Keratinocyte (primary cell): ENCODE data around the gene MET.

Experiments used
- EZH2 ChIP-seq: IDR thresholded peaks from one replicate; pipeline ENCODE4 v1.6.1; 2012; ENCODE audit warnings: inconsistent platforms, mild to moderate bottlenecking, low read length, moderate library complexity
- TF ChIP-seq, protein P1 (sequence below), 3 experiments: IDR thresholded peaks in 1 of 3; conservative IDR thresholded peaks in 1 of 3; optimal IDR thresholded peaks in 1 of 3; 2 replicates in 2 of 3; 3 replicates in 1 of 3; pipeline versions ENCODE3 to v1.5.1; 2011; ENCODE audit warnings: low read length in 3 of 3, mild to moderate bottlenecking in 3 of 3, moderate library complexity in 2 of 3, control low read depth in 1 of 3, inconsistent platforms in 1 of 3; ENCODE audit not compliant: insufficient read depth in 2 of 3; ENCODE audit errors: extremely low read depth in 1 of 3

DNA sequence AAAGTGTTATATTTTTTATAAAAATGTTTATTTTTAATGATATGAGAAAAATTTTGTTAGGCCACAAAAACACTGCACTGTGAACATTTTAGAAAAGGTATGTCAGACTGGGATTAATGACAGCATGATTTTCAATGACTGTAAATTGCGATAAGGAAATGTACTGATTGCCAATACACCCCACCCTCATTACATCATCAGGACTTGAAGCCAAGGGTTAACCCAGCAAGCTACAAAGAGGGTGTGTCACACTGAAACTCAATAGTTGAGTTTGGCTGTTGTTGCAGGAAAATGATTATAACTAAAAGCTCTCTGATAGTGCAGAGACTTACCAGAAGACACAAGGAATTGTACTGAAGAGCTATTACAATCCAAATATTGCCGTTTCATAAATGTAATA, 125.6 kb downstream of the MET start:
- TF ChIP-seq, protein P1, sequence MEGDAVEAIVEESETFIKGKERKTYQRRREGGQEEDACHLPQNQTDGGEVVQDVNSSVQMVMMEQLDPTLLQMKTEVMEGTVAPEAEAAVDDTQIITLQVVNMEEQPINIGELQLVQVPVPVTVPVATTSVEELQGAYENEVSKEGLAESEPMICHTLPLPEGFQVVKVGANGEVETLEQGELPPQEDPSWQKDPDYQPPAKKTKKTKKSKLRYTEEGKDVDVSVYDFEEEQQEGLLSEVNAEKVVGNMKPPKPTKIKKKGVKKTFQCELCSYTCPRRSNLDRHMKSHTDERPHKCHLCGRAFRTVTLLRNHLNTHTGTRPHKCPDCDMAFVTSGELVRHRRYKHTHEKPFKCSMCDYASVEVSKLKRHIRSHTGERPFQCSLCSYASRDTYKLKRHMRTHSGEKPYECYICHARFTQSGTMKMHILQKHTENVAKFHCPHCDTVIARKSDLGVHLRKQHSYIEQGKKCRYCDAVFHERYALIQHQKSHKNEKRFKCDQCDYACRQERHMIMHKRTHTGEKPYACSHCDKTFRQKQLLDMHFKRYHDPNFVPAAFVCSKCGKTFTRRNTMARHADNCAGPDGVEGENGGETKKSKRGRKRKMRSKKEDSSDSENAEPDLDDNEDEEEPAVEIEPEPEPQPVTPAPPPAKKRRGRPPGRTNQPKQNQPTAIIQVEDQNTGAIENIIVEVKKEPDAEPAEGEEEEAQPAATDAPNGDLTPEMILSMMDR (optimal IDR thresholded peaks at IDR 0.05 in 1 of 3, IDR thresholded peaks at IDR 0.05 in 1 of 3, conservative IDR thresholded peaks at IDR 0.05 in 1 of 3; ENCODE audit: extremely low read depth in 1 of 3, insufficient read depth in 2 of 3, low read length in 3 of 3), result no peak
- no peak for TF ChIP-seq EZH2
